HG03342 (cell line): ENCODE measurements around the gene PLA2G2C.
"Not testable (repeated sequence)": the region's sequence is repeated elsewhere in the genome, so short reads cannot be mapped to it uniquely, and the experiment has no call there.

Experiments
- ATAC-seq: cut with Tn5 transposase; IDR thresholded peaks from one replicate; pipeline ENCODE4 v1.9.1; 2021; ENCODE audit warnings: mild to moderate bottlenecking, moderate library complexity; ENCODE audit not compliant: unreplicated experiment

The PLA2G2C gene

GRCh38 chr1:20185834-20186782, at the start of gene PLA2G2C, which contains the start of gene UBXN10:
PLA2G2C (minus strand) TSS chr1:20186518; CDS start chr1:20177363, 9,155 bp downstream.
UBXN10 (plus strand) TSS chr1:20186096; CDS start chr1:20190562, 4,466 bp downstream.
- ATAC-seq, result no peak

GRCh38 chr1:20234788-20235535, 48.6 kb upstream of the PLA2G2C start:
- ATAC-seq, result no peak

- no peak for ATAC-seq
Measured at GRCh38 chr1:20233866-20234265, 47.5 kb upstream of the PLA2G2C start.

- no peak for ATAC-seq
Measured at GRCh38 chr1:20233394-20233793, 47.1 kb upstream of the PLA2G2C start.

- not testable (repeated sequence) for ATAC-seq
Measured at GRCh38 chr1:20232564-20232963, 46.2 kb upstream of the PLA2G2C start.

- no peak for ATAC-seq
Measured at GRCh38 chr1:20229171-20229570, 42.9 kb upstream of the PLA2G2C start.

GRCh38 chr1:20228314-20228825, 42.1 kb upstream of the PLA2G2C start:
- no peak for ATAC-seq

- no peak for ATAC-seq
Measured at GRCh38 chr1:20227704-20228103, 41.4 kb upstream of the PLA2G2C start.

- ATAC-seq, result no peak
Measured at GRCh38 chr1:20224546-20224945, 38.2 kb upstream of the PLA2G2C start.

GRCh38 chr1:20223551-20224419, 37.5 kb upstream of the PLA2G2C start:
- ATAC-seq, result no peak

GRCh38 chr1:20223106-20223505, 36.8 kb upstream of the PLA2G2C start:
- no peak for ATAC-seq

- no peak for ATAC-seq
Measured at GRCh38 chr1:20220036-20220435, 33.7 kb upstream of the PLA2G2C start.

GRCh38 chr1:20219053-20219452, 32.7 kb upstream of the PLA2G2C start:
- ATAC-seq, result not testable (repeated sequence)

GRCh38 chr1:20216574-20216973, 30.3 kb upstream of the PLA2G2C start:
- no peak for ATAC-seq

GRCh38 chr1:20215716-20216115, 29.4 kb upstream of the PLA2G2C start:
- ATAC-seq, result no peak

GRCh38 chr1:20212685-20213331, 26.5 kb upstream of the PLA2G2C start:
- no peak for ATAC-seq

GRCh38 chr1:20212085-20212684, 25.9 kb upstream of the PLA2G2C start:
- ATAC-seq, result no peak

GRCh38 chr1:20211511-20211931, 25.2 kb upstream of the PLA2G2C start:
- no peak for ATAC-seq

- ATAC-seq, result no peak
Measured at GRCh38 chr1:20210736-20211460, 24.6 kb upstream of the PLA2G2C start.
